ENCODE measurements around the gene NR3C2.

NR3C2 gene

GRCh38 chr4:148300877-148301276 is 141.3 kb downstream of the NR3C2 start:
- Histone ChIP-seq H3K4me3 (ENCODE audit: low read depth in 1 of 2, low read length in 2 of 2) (no peak overlapping the region), H3K4me1 (ENCODE audit: insufficient read depth, low read length) (no peaks in the 10 kb centered on the region), H3K27ac (ENCODE audit: low read depth, low read length) (no peak overlapping the region), H3K9ac (ENCODE audit: low read length) (no peak overlapping the region), H3K9me3 (ENCODE audit: low read length) (no peaks in the 10 kb centered on the region), H3K36me3 (ENCODE audit: insufficient read depth, low read length) (no peaks in the 10 kb centered on the region), H3K27me3 (ENCODE audit: control insufficient read depth in 1 of 2, insufficient read depth in 2 of 2, low read length in 2 of 2) (no peaks in the 10 kb centered on the region)

DNA sequence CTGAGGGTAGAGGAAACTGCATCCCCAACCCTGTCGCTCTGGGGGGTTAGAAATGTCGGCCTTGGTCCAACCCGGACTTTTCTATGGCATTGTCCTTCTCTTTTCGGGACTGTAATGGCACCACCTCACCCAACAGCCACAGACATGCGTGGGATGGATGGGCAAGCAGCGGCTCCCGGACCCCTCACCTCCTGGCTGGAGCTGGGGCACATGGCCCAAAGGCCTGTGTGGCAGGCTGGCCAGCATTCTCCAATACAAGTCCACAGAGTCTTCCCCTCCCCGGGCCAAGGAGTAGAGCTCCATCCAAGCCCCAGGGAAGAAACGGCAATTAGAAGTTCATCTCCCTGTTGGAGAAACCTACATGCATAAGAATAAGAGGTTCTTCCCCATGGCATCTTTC is 142.9 kb downstream of the NR3C2 start:
- Histone ChIP-seq H3K27ac (ENCODE audit: low read depth, low read length) (no peak overlapping the region), H3K4me3 (ENCODE audit: low read depth in 1 of 2, low read length in 2 of 2) (no peak overlapping the region), H3K36me3 (ENCODE audit: insufficient read depth, low read length) (no peaks in the 10 kb centered on the region), H3K9me3 (ENCODE audit: low read length) (no peaks in the 10 kb centered on the region), H3K4me1 (ENCODE audit: insufficient read depth, low read length) (no peaks in the 10 kb centered on the region), H3K9ac (ENCODE audit: low read length) (no peak overlapping the region), H3K27me3 (ENCODE audit: control insufficient read depth in 1 of 2, insufficient read depth in 2 of 2, low read length in 2 of 2) (no peaks in the 10 kb centered on the region)

DNA sequence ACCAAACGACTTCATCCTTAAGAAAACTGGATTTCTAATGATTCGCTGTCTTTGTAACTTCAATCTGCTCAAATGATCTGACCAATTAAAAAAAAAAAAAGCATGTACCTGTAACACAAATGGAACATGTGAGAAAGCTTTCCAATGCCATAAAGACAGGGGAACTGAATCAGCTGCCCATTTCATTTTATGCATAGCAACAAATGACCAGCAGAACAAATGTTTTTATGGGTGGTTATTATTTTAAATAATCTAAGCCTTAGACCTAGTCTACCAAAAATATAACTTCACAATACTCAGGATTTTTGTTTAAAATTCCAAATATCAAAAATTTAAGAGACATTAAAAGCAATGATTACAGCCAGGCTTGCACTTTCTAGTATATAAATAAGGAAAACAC is 145.7 kb downstream of the NR3C2 start:
- H3K36me3 ChIP-seq (ENCODE audit: insufficient read depth, low read length), result no peaks in the 10 kb centered on the region
- no peaks in the 10 kb centered on the region for H3K4me1 ChIP-seq (ENCODE audit: insufficient read depth, low read length)
- no peak overlapping the region for H3K9ac ChIP-seq (ENCODE audit: low read length)
- no peak overlapping the region for H3K27ac ChIP-seq (ENCODE audit: low read depth, low read length)
- no peaks in the 10 kb centered on the region for H3K27me3 ChIP-seq (ENCODE audit: control insufficient read depth in 1 of 2, insufficient read depth in 2 of 2, low read length in 2 of 2)
- H3K9me3 ChIP-seq (ENCODE audit: low read length), result no peaks in the 10 kb centered on the region
- no peak overlapping the region for H3K4me3 ChIP-seq (ENCODE audit: low read depth in 1 of 2, low read length in 2 of 2)

- H3K36me3 ChIP-seq (ENCODE audit: insufficient read depth, low read length), result no peaks in the 10 kb centered on the region
- no peaks in the 10 kb centered on the region for H3K9me3 ChIP-seq (ENCODE audit: low read length)
- no peaks in the 10 kb centered on the region for H3K4me1 ChIP-seq (ENCODE audit: insufficient read depth, low read length)
- H3K27me3 ChIP-seq (ENCODE audit: control insufficient read depth in 1 of 2, insufficient read depth in 2 of 2, low read length in 2 of 2), result no peaks in the 10 kb centered on the region
- no peak overlapping the region for H3K9ac ChIP-seq (ENCODE audit: low read length)
- no peak overlapping the region for H3K4me3 ChIP-seq (ENCODE audit: low read depth in 1 of 2, low read length in 2 of 2)
- H3K27ac ChIP-seq (ENCODE audit: low read depth, low read length), result no peak overlapping the region
Observed at GRCh38 chr4:148295642-148296041, 146.6 kb downstream of the NR3C2 start.

DNA sequence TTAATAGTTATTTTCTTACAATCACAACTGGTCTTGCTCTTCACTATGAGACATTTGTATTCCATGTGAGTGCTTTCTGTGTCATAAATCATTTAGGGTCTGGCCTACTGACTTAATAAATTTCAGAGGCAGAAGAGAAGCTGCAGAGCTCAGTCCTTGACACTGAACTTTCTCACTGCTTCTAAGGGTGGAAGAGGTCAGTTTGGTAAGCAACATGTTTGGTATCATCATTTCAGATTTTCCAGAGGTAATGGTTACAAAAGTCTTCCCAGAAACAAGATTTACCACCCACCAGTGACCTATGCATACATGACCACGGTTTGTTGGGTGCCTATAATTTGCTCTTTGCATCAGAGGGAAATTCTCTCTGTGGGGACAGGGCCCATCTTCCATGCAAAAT is 148.6 kb downstream of the NR3C2 start:
- H3K9ac ChIP-seq (ENCODE audit: low read length), result no peak overlapping the region
- no peak overlapping the region for H3K27ac ChIP-seq (ENCODE audit: low read depth, low read length)
- H3K36me3 ChIP-seq (ENCODE audit: insufficient read depth, low read length), result no peaks in the 10 kb centered on the region
- H3K9me3 ChIP-seq (ENCODE audit: low read length), result no peaks in the 10 kb centered on the region
- H3K4me1 ChIP-seq (ENCODE audit: insufficient read depth, low read length), result peaks cover 14% of the 10 kb centered on the region
- no peak overlapping the region for H3K4me3 ChIP-seq (ENCODE audit: low read depth in 1 of 2, low read length in 2 of 2)
- no peaks in the 10 kb centered on the region for H3K27me3 ChIP-seq (ENCODE audit: control insufficient read depth in 1 of 2, insufficient read depth in 2 of 2, low read length in 2 of 2)

GRCh38 chr4:148292686-148293085 is 149.5 kb downstream of the NR3C2 start:
- no peaks in the 10 kb centered on the region for H3K27me3 ChIP-seq (ENCODE audit: control insufficient read depth in 1 of 2, insufficient read depth in 2 of 2, low read length in 2 of 2)
- no peaks in the 10 kb centered on the region for H3K9me3 ChIP-seq (ENCODE audit: low read length)
- no peaks in the 10 kb centered on the region for H3K36me3 ChIP-seq (ENCODE audit: insufficient read depth, low read length)
- H3K9ac ChIP-seq (ENCODE audit: low read length), result no peak overlapping the region
- H3K4me3 ChIP-seq (ENCODE audit: low read depth in 1 of 2, low read length in 2 of 2), result no peak overlapping the region
- no peak overlapping the region for H3K27ac ChIP-seq (ENCODE audit: low read depth, low read length)
- H3K4me1 ChIP-seq (ENCODE audit: insufficient read depth, low read length), result peaks cover 18% of the 10 kb centered on the region

DNA sequence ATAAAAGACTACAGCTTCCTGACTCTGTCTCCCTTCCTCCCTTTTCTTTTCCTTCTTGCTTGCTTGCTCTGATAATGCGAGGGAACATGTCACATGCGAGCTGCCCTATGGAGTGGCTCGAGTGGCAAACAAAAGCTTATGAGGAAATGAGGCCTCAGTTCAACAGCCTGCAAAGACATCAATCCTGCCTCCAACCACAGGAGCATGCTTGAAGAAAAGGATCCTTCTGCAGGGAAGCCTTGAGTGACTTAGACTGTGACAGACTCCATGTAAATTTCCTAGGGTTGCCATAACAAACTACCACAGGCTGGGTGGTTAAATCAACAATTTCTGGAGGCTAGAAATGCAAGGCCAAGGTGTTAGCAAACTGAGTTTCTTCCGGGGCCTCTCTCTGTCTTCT is 152.5 kb downstream of the NR3C2 start:
- peaks cover 28% of the 10 kb centered on the region for H3K4me1 ChIP-seq (ENCODE audit: insufficient read depth, low read length)

DNA sequence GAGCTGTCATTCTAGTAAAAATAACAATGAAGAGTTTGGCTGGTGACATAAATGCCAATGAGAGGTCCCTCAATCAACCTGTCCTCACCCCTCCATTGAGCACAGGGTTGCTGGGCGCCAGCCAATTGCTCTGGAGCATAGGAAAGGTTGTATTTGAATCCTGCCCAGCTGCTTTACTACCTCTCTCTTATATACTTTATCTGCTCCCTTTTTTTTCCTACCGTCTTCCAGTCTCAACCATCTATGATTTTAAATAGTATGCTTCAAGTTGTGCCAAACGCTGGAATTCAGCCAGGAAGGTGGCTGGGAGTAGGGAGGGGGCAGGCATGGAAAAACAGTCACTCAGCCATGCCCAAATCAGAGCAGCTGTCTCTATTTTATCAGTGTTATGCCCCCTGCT is 153.8 kb downstream of the NR3C2 start:
- H3K9me3 ChIP-seq (ENCODE audit: low read length), result no peaks in the 10 kb centered on the region
- H3K4me1 ChIP-seq (ENCODE audit: insufficient read depth, low read length), result peaks cover 41% of the 10 kb centered on the region
- H3K27me3 ChIP-seq (ENCODE audit: control insufficient read depth in 1 of 2, insufficient read depth in 2 of 2, low read length in 2 of 2), result no peaks in the 10 kb centered on the region
- no peak overlapping the region for H3K4me3 ChIP-seq (ENCODE audit: low read depth in 1 of 2, low read length in 2 of 2)
- H3K36me3 ChIP-seq (ENCODE audit: insufficient read depth, low read length), result no peaks in the 10 kb centered on the region
- no peak overlapping the region for H3K27ac ChIP-seq (ENCODE audit: low read depth, low read length)
- H3K9ac ChIP-seq (ENCODE audit: low read length), result no peak overlapping the region

More for the DNA sequence above, 152.5 kb downstream of the NR3C2 start:
- Histone ChIP-seq H3K9ac (ENCODE audit: low read length) (no peak overlapping the region), H3K9me3 (ENCODE audit: low read length) (no peaks in the 10 kb centered on the region), H3K27ac (ENCODE audit: low read depth, low read length) (no peak overlapping the region), H3K36me3 (ENCODE audit: insufficient read depth, low read length) (no peaks in the 10 kb centered on the region), H3K27me3 (ENCODE audit: control insufficient read depth in 1 of 2, insufficient read depth in 2 of 2, low read length in 2 of 2) (no peaks in the 10 kb centered on the region), H3K4me3 (ENCODE audit: low read depth in 1 of 2, low read length in 2 of 2) (no peak overlapping the region)

DNA sequence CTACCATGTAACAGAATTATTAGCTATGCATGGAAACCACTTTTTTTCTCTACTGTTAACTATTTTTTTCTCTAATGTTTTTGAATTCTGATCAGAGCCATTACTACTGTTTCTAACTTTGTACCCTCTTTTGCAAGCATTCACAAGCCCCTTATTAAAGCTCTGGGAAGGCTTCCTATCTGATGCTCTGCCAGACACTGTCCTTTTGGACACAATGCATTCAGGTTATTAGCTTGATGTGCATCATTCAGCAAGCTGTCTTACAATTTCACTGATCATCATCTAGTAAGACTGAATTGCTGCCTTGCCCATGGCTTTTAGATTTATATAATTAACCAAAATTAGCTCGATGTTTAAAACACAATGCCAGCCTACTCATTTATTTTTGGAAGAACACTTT is 155.1 kb downstream of the NR3C2 start:
- Histone ChIP-seq H3K27ac (ENCODE audit: low read depth, low read length) (no peak overlapping the region), H3K36me3 (ENCODE audit: insufficient read depth, low read length) (no peaks in the 10 kb centered on the region), H3K4me3 (ENCODE audit: low read depth in 1 of 2, low read length in 2 of 2) (no peak overlapping the region), H3K9me3 (ENCODE audit: low read length) (no peaks in the 10 kb centered on the region), H3K4me1 (ENCODE audit: insufficient read depth, low read length) (peaks cover 43% of the 10 kb centered on the region), H3K27me3 (ENCODE audit: control insufficient read depth in 1 of 2, insufficient read depth in 2 of 2, low read length in 2 of 2) (no peaks in the 10 kb centered on the region), H3K9ac (ENCODE audit: low read length) (no peak overlapping the region)

DNA sequence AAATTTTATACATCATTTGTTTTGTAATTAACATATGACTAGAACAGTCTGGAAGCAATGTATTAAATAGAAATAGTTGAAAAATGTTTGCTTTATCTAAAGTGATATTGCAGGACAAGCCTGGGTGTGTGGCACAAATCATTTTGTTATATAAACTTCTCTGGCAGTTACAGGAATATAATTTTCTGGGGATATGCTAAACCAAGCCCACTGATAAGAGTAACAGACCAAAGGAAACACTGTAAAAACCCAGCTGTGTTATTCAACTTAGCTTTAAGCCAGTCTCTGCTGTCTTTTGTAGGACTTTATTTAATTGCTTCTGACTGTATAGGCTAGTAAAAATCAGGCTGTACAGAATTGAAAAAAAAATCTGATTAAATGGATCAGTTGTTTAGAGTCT is 156.2 kb downstream of the NR3C2 start:
- no peaks in the 10 kb centered on the region for H3K36me3 ChIP-seq (ENCODE audit: insufficient read depth, low read length)
- no peak overlapping the region for H3K27ac ChIP-seq (ENCODE audit: low read depth, low read length)
- H3K9me3 ChIP-seq (ENCODE audit: low read length), result no peaks in the 10 kb centered on the region
- peaks cover 43% of the 10 kb centered on the region for H3K4me1 ChIP-seq (ENCODE audit: insufficient read depth, low read length)
- no peak overlapping the region for H3K9ac ChIP-seq (ENCODE audit: low read length)
- H3K4me3 ChIP-seq (ENCODE audit: low read depth in 1 of 2, low read length in 2 of 2), result no peak overlapping the region
- H3K27me3 ChIP-seq (ENCODE audit: control insufficient read depth in 1 of 2, insufficient read depth in 2 of 2, low read length in 2 of 2), result no peaks in the 10 kb centered on the region

GRCh38 chr4:148283665-148284064 is 158.5 kb downstream of the NR3C2 start:
- no peaks in the 10 kb centered on the region for H3K9me3 ChIP-seq (ENCODE audit: low read length)
- no peak overlapping the region for H3K27ac ChIP-seq (ENCODE audit: low read depth, low read length)
- no peaks in the 10 kb centered on the region for H3K27me3 ChIP-seq (ENCODE audit: control insufficient read depth in 1 of 2, insufficient read depth in 2 of 2, low read length in 2 of 2)
- H3K4me1 ChIP-seq (ENCODE audit: insufficient read depth, low read length), result peaks cover 30% of the 10 kb centered on the region
- H3K9ac ChIP-seq (ENCODE audit: low read length), result no peak overlapping the region
- no peak overlapping the region for H3K4me3 ChIP-seq (ENCODE audit: low read depth in 1 of 2, low read length in 2 of 2)
- no peaks in the 10 kb centered on the region for H3K36me3 ChIP-seq (ENCODE audit: insufficient read depth, low read length)

DNA sequence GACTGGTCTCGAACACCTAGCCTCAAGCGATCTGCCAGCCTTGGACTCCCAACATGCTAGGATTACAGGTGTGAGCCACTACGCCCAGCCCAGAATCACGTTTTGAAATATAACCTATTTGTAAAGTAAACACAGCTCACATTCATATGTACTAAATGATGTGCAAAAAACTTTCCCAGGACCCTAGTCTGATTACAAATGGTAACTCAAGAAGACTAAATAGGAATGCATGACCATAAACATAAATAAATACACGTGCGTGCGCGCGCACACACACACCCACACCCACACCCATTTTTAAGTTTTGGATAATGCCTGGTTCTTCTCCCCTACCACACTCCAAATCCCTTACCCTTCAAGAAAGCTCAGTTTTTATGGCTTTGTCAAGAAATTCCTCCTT is 163.9 kb downstream of the NR3C2 start:
- Histone ChIP-seq H3K9me3 (ENCODE audit: low read length) (no peaks in the 10 kb centered on the region), H3K27me3 (ENCODE audit: control insufficient read depth in 1 of 2, insufficient read depth in 2 of 2, low read length in 2 of 2) (no peaks in the 10 kb centered on the region), H3K4me1 (ENCODE audit: insufficient read depth, low read length) (peaks cover 9% of the 10 kb centered on the region), H3K4me3 (ENCODE audit: low read depth in 1 of 2, low read length in 2 of 2) (no peak overlapping the region), H3K9ac (ENCODE audit: low read length) (no peak overlapping the region), H3K27ac (ENCODE audit: low read depth, low read length) (no peak overlapping the region), H3K36me3 (ENCODE audit: insufficient read depth, low read length) (no peaks in the 10 kb centered on the region)

All from muscle layer of colon (tissue), 2 donors.